Activated T-cell treated with anti-CD3 and anti-CD28 coated beads for 4 hours (primary cell): ENCODE data around the gene LMAN2L.
A peak's percentile ranks its signal among the peaks of the same experiment; 100 is the strongest.

ENCODE experiments used
- DNase-seq: peaks from one replicate; pipeline ENCODE4 v3.0.0-alpha.2; 2020

The LMAN2L gene

GRCh38 chr2:96760036-96760985, 20.4 kb upstream of the LMAN2L start, which contains the start of gene CNNM4:
TSS of gene CNNM4 (plus strand) at chr2:96760902. CDS start at chr2:96761000, 98 bp downstream.
- DNase-seq, result peak; percentile 88

DNA sequence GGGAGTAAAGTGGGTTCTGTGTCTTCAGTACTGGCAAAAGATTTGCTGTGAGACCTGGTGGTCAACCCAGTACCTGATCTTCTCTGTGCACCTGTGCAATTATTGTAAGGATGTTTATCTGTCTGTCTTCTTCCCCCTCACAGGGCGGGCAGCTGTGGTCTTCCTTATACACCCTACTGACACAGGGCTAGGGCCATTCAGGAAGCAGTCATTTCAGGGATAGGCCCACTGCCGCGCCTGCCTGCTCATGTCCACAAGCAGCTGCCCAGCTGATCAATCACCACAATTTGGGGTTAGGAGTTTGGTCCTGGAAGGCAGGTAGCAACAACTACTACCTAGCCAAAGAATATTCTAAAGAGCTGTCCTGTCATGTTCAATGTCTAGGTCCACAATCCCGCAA, 19.7 kb upstream of the LMAN2L start:
- no peak for DNase-seq

DNA sequence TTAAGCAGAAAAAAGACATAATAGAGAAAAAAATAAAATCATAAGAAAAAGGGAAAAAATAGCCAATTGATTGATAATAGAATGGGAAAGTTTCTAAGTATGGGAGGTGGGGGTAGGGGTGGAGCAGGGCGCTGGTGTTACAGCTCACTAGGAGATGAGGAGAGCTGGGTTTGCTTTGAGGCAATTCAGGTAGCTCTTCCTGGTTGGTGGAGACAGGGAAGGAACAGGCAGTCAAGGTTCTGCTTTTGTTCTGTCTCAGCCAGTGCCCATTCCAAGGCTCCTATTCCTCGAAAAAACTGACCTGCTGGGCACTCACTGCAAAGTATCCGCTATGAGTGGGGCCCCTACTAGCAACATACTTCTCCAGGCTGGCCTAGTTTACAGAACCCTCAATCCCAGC, 19.1 kb upstream of the LMAN2L start:
- DNase-seq, result no peak

- DNase-seq, result no peak
Measured at GRCh38 chr2:96757477-96757860, 17.6 kb upstream of the LMAN2L start.

GRCh38 chr2:96756788-96757476, 17.1 kb upstream of the LMAN2L start:
- DNase-seq, result no peak

GRCh38 chr2:96754317-96754716, 14.5 kb upstream of the LMAN2L start:
- no peak for DNase-seq

DNA sequence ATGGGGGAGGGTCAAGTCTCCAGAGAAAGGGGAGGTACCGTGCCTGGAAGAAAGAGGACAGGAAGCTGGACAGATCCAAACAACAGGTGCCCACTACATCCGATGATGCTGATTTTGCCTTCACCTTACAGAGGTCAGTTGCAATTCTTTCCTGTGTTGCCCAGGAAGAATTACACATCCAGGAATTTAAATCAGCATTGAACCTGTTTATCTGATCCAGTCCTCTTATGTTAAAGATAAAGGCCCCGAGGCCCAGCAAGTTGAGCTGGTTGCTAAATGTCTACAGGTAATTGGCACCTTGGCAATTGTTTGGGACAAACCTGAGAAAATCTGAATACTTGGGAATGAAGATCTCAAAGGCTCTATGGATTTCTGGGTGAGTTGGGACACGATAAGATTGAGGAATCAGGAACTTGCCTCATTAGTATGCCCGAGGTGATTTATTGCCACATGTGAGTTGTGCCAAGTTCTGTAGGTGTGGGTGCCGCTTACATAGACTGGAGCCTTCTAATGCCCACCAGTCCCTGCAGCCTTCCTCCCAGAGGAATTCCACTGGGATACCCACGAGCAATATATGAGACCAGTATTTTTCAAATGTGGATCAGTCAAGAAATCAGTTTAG, 13.9 kb upstream of the LMAN2L start:
- no peak for DNase-seq

DNA sequence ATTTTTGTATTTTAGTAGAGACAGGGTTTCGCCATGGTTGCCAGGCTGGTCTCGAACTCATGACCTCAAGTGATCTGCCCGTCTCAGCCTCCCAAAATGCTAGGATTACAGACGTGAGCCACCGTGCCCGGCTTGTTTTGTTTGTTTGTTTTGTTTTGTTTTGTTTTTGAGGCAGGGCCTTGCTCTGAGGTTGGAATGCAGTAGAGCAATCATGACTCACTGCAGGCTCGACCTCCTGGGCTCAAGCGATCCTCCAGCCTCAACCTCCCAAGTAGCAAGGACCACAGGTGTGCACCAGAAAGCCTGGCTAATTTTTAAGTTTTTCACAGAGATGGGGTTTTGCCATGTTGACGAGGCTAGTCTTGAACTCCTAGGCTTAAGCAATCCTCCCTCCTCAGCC, 11.9 kb upstream of the LMAN2L start:
- no peak for DNase-seq

GRCh38 chr2:96747061-96747617, 7.3 kb upstream of the LMAN2L start:
- no peak for DNase-seq

DNA sequence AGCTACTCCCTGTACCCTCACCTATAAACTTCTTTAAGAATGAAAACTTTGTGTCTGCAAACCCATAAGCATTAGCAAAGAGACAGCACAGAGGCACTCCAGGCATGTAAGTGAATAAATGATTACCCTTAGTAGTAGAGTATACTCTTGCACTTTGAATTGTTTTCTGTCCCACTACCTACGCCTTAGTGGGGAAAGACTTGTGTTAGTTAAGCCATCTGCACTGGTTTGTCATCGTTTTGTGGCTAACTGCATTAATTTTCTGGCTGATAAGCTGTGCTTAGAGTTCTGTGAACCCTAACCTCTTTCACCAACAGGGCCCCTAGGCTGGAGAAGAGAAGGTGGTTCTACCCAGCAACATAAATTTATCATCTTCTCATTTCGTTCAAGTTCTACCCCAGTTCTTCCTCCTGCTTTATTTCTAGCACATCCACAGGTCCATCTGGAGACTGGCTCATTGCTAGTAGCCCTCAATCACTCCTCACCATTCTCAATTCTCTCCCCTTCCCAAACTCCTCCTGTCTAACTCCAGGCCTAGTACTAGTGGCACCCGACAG, 710 bp downstream of the LMAN2L start:
- no peak for DNase-seq

GRCh38 chr2:96737831-96738230, 2.0 kb downstream of the LMAN2L start:
- DNase-seq, result no peak

GRCh38 chr2:96737251-96737650, 2.6 kb downstream of the LMAN2L start:
- no peak for DNase-seq

DNA sequence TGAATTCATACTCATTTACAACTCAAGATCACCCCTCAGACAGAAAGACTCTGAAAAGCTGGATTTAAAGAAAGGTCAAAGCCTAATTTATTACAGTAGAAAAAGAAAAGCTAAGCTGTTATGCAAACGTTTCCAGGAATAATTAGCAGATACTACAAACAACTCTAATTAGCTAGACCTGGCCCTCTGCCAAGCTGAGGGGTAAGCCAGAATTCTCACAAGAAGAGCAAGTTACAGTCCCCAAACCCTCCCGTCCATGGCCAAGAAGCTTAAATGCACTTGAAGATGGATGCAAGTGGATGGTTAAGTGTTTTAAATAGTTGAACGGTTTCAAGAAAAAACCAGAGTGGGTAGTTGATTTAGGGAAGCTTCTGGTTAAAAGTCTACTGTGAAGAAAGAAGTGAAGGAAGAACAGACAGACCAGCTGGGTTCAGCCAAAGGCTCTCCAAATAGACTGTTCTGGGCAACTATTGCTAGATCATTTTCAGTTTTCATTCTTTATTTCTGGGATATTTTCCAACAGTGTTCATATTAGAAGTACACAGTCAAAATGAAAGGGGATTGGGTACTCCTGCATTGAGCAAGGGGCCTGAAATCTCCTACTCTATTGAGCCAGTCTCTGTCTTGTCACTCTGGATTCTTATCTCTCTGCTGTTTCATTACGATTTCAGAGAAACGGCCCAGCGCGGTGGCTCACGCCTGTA, 4.8 kb downstream of the LMAN2L start:
- no peak for DNase-seq

GRCh38 chr2:96733931-96734330, 5.9 kb downstream of the LMAN2L start:
- no peak for DNase-seq

DNA sequence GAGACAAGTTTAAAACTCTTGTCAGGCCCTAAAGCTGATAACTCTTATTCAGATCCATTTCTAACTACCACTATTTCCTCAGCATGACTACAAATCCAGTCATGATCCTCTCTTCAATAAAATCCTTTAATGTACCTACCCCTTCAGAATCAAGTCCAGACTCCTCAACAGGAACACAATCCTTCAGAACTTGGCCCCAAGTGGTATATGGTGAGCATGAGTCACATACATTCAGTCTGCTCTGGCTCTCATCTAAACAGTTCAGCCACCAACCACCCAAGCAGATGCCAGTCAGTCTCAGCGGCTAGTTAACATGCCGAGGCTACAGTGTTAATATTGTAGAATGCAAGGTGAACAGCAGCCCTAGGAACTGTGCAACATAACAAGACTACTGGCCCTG, 9.7 kb downstream of the LMAN2L start:
- no peak for DNase-seq

GRCh38 chr2:96729748-96730147, 10.1 kb downstream of the LMAN2L start:
- no peak for DNase-seq

GRCh38 chr2:96727431-96727830, 12.4 kb downstream of the LMAN2L start:
- DNase-seq, result no peak

- no peak for DNase-seq
Measured at GRCh38 chr2:96726131-96726530, 13.7 kb downstream of the LMAN2L start.

- DNase-seq, result no peak
Measured at GRCh38 chr2:96716388-96716787, 23.5 kb downstream of the LMAN2L start.

DNA sequence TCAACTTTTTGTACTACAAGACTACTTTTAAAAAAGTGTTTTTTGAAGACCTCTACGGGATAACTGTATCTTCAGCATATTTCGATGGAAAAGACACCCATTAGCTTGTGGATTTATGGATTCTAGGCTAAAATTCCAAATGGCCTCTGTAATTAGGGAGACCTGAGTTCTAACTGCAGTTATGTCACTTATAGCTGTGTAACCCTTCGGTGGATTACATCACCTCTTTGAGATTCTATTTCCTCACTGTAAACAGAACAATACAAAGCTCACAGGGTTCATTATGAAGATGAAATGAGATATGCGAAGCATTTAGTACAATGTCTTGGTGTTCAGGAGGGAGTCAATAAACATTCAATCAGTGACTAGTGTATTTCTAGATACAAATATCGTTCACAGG, 24.2 kb downstream of the LMAN2L start:
- DNase-seq, result no peak

DNA sequence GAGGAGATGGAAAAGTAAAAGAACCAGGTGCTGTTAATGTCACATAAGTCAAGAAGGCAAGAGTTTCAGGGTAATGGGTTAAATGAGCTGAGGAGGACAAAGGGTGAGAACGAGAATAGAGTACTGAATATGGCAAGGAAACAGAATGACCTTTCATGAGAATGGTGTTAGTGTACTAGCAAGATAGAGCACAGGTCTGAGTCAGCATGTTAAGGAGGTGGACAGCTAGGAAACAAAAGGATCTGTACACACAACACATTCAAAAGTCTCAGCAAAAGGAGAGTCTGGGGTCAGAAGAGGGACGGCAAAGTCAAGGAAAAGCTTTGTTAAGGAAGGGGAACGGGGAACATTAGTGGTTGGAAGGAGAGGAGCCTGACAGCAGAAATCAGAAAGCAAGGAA, 28.9 kb downstream of the LMAN2L start:
- no peak for DNase-seq

GRCh38 chr2:96703021-96703751, 36.7 kb downstream of the LMAN2L start:
- DNase-seq, result no peak
